Tibial nerve (tissue), 4 donors: Measurements from ENCODE around the gene FAM118A. TPM values are rescaled to one million over a fixed set of nuclear protein-coding genes. Genes with fewer than 3 reads are reported as not detected.
"Not testable (repeated sequence)": the region's sequence is repeated elsewhere in the genome, so short reads cannot be mapped to it uniquely, and the experiment has no call there.

ENCODE experiments used
- DNase-seq, 2 donors: peaks; one replicate each; pipeline ENCODE4 v3.0.0-alpha.2; 2019; ENCODE audit warnings: low spot score in 2 of 2
- H3K27ac ChIP-seq, 4 donors: fragments of 200-600 bp; sonication (generic) in 3 of 4; one replicate each; pipeline ENCODE4 v1.5.1; 2017 to 2019; ENCODE audit warnings: mild to moderate bottlenecking in 1 of 4
- H3K27me3 ChIP-seq, 2 donors: fragments of 200-600 bp; sonication (generic) in 1 of 2; one replicate each; pipeline versions ENCODE4 v1.5.1 to v1.6.0; 2017 to 2019
- H3K36me3 ChIP-seq, 3 donors: fragments of 200-600 bp; sonication (generic); one replicate each; pipeline ENCODE4 v1.5.1; 2018 to 2019
- H3K4me1 ChIP-seq, 4 donors: fragments of 200-600 bp; sonication (generic) in 3 of 4; one replicate each; pipeline ENCODE4 v1.5.1; 2017 to 2019
- H3K4me3 ChIP-seq, 4 donors: fragments of 200-600 bp; sonication (generic) in 3 of 4; one replicate each; pipeline ENCODE4 v1.5.1; 2017 to 2019; ENCODE audit warnings: mild to moderate bottlenecking in 1 of 4, moderate library complexity in 1 of 4
- H3K9me3 ChIP-seq, 4 donors: fragments of 200-600 bp; sonication (generic) in 3 of 4; one replicate each; pipeline ENCODE4 v1.5.1; 2017 to 2019
- CTCF ChIP-seq, 5 experiments: fragments of 200-600 bp in 3 of 5; fragments of 450-650 bp in 2 of 5; sonication (generic) in 3 of 5; IDR thresholded peaks; one replicate each; pipeline ENCODE4 v1.5.1; 2016 to 2019; ENCODE audit warnings: antibody characterized with exemption in 5 of 5, mild to moderate bottlenecking in 3 of 5, moderate library complexity in 2 of 5
- EP300 ChIP-seq, 2 donors: sonication (generic); formaldehyde crosslinking; IDR thresholded peaks; one replicate each; pipeline ENCODE4 v1.6.1; 2017; ENCODE audit warnings: antibody characterized with exemption in 2 of 2, mild to moderate bottlenecking in 1 of 2
- POLR2A ChIP-seq, 2 donors: fragments of 450-650 bp; IDR thresholded peaks; one replicate each; pipeline ENCODE4 v1.6.1; 2017; ENCODE audit warnings: antibody characterized with exemption in 2 of 2, mild to moderate bottlenecking in 2 of 2, moderate library complexity in 2 of 2
- WGBS, 2 donors: methylation state at CpG; one replicate each; pipeline ENCODE4 v1.1.5; 2018; 5-methylcytosine and 5-hydroxymethylcytosine counted together
- total RNA-seq, 4 donors: library from RNA; depleted of rRNA; stranded (reverse); fragments of >200 nt; gene quantifications; one replicate each; pipeline ENCODE4 v1.1.0, GENCODE V29; 2016

The FAM118A gene
- total RNA-seq, 4 donors from 2014 or later, result 16.8 to 171 (median 83.2) TPM

- 48 to 58% methylated on average over 5 of the region's 5 CpGs for WGBS, 2 donors
- no peaks in the 10 kb centered on the region for H3K9me3 ChIP-seq
- TF ChIP-seq CTCF (IDR thresholded peaks at IDR 0.05) (no peak), EP300 (IDR thresholded peaks at IDR 0.05) (no peak), POLR2A (IDR thresholded peaks at IDR 0.05) (no peak)
- H3K27me3 ChIP-seq, result no peaks in the 10 kb centered on the region
- H3K27ac ChIP-seq, result no peak overlapping the region
- no peaks in the 10 kb centered on the region for H3K4me1 ChIP-seq
- peaks cover 0 to 52% (median 5%) of the 10 kb centered on the region in 3 donors for H3K36me3 ChIP-seq
- DNase-seq, result no peak
- no peak overlapping the region for H3K4me3 ChIP-seq
Observed at GRCh38 chr22:45344334-45344733, 34.6 kb downstream of the FAM118A start.

DNA sequence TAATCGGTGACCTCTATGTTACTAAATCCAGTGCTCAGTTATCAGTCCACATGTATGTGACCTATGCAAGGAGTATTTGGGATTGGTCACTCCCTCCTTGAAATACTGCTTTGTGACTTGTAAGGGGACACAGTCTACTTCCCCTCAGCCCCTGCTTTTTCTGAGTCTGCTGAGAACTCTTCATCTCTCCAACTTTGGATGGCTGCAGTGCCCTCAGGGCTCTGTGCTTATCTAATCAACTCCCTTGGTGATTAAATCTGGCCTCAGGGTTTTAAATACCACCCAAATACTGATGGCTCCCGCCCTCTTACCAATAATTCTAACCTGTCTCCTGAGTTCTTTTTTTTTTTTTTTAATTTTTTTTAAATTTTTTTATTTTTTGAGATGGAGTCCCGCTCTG, 40.2 kb downstream of the FAM118A start:
- Histone ChIP-seq H3K4me1 (no peaks in the 10 kb centered on the region), H3K36me3 (peaks cover 0 to 10% (median 0%) of the 10 kb centered on the region in 3 donors), H3K27me3 (no peaks in the 10 kb centered on the region), H3K9me3 (no peaks in the 10 kb centered on the region), H3K4me3 (no peak overlapping the region), H3K27ac (no peak overlapping the region)
- TF ChIP-seq POLR2A (IDR thresholded peaks at IDR 0.05) (no peak), CTCF (IDR thresholded peaks at IDR 0.05) (no peak), EP300 (IDR thresholded peaks at IDR 0.05) (no peak)
- WGBS, 2 donors, result 93 to 96% methylated on average over 3 of the region's 3 CpGs
- no peak for DNase-seq

DNA sequence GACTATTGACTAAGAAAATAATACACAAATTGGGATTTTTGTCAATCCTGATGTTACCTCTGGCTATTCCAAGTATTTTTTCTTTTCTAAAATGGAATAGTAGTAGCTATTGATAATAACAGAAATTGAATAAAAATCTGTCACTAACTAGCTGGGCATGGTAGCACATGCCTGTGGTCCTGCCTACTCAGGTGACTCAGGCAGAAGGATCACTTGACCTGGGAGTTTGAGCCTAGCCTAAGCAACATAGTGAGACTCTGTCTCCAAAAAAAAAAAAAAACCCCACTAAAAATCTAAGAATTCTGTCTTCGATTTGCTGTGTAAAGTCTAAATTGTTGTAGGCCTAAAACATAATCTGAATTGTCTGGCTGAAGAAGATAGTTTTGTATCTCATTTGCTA, 42.2 kb downstream of the FAM118A start:
- DNase-seq, result no peak
- Histone ChIP-seq H3K36me3 (no peaks in the 10 kb centered on the region), H3K4me3 (no peak overlapping the region), H3K4me1 (no peaks in the 10 kb centered on the region), H3K27me3 (no peaks in the 10 kb centered on the region), H3K27ac (no peak overlapping the region), H3K9me3 (no peaks in the 10 kb centered on the region)
- WGBS, 2 donors, result 93 to 100% methylated on average over 1 of the region's 1 CpG
- TF ChIP-seq CTCF (IDR thresholded peaks at IDR 0.05), result no peak
- TF ChIP-seq EP300 (IDR thresholded peaks at IDR 0.05), result no peak
- TF ChIP-seq POLR2A (IDR thresholded peaks at IDR 0.05), result no peak

GRCh38 chr22:45352757-45353156, 43.0 kb downstream of the FAM118A start:
- H3K4me1 ChIP-seq, H3K27ac ChIP-seq, H3K27me3 ChIP-seq, H3K4me3 ChIP-seq, H3K9me3 ChIP-seq, DNase-seq, H3K36me3 ChIP-seq: not testable (repeated sequence)
- WGBS, 2 donors, result 84 to 88% methylated on average over 5 of the region's 5 CpGs

GRCh38 chr22:45353786-45354185, 44.1 kb downstream of the FAM118A start:
- DNase-seq, result no peak
- Histone ChIP-seq H3K9me3 (no peaks in the 10 kb centered on the region), H3K27ac (no peak overlapping the region), H3K4me1 (no peaks in the 10 kb centered on the region), H3K36me3 (no peaks in the 10 kb centered on the region), H3K27me3 (no peaks in the 10 kb centered on the region), H3K4me3 (no peak overlapping the region)
- TF ChIP-seq CTCF (IDR thresholded peaks at IDR 0.05), result no peak
- TF ChIP-seq EP300 (IDR thresholded peaks at IDR 0.05), result no peak
- TF ChIP-seq POLR2A (IDR thresholded peaks at IDR 0.05), result no peak
- WGBS, 2 donors, result 93 to 96% methylated on average over 5 of the region's 5 CpGs

DNA sequence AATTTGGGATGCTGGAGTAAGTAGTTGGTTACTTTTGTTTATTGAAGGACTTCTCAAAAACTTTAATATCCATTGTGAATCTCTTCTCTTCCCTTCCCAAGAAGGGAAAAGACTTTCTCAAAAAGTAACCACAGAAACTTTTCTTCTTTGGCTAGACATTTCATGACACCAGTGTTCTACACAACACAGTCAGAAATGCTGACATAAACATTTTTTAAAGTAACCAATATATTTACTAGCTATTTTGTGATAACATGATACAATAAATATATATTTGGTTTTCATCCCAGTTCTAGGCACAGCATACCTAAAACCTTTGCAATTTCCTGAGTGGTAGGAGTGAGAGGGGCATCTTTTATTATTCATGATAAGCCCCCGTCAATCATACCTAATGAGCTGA, 47.8 kb downstream of the FAM118A start:
- H3K4me1 ChIP-seq, result no peaks in the 10 kb centered on the region
- 94% methylated on average over 1 of the region's 1 CpG for WGBS, 2 donors
- no peak overlapping the region for H3K4me3 ChIP-seq
- no peak for DNase-seq
- TF ChIP-seq EP300 (IDR thresholded peaks at IDR 0.05), result no peak
- TF ChIP-seq POLR2A (IDR thresholded peaks at IDR 0.05), result no peak
- no peak for TF ChIP-seq CTCF (IDR thresholded peaks at IDR 0.05)
- no peaks in the 10 kb centered on the region for H3K27me3 ChIP-seq
- H3K27ac ChIP-seq, result no peak overlapping the region
- no peaks in the 10 kb centered on the region for H3K36me3 ChIP-seq
- H3K9me3 ChIP-seq, result no peaks in the 10 kb centered on the region
